Testis (tissue), 2 donors: ENCODE data around the gene DRC3.

Experiments
- POLR2A ChIP-seq: fragments of 450-650 bp; IDR thresholded peaks from one replicate; pipeline ENCODE4 v1.6.1; 2017; ENCODE audit warnings: antibody characterized with exemption, mild to moderate bottlenecking, moderate library complexity
- TF ChIP-seq, protein P1 (sequence below), 3 experiments: fragments of 450-650 bp in 2 of 3; fragments of 200-600 bp in 1 of 3; sonication (generic) in 1 of 3; IDR thresholded peaks; one replicate each; pipeline ENCODE4 v1.5.1; 2016 to 2019; ENCODE audit warnings: antibody characterized with exemption in 3 of 3, mild to moderate bottlenecking in 2 of 3, moderate library complexity in 1 of 3

- TF ChIP-seq, protein P1, sequence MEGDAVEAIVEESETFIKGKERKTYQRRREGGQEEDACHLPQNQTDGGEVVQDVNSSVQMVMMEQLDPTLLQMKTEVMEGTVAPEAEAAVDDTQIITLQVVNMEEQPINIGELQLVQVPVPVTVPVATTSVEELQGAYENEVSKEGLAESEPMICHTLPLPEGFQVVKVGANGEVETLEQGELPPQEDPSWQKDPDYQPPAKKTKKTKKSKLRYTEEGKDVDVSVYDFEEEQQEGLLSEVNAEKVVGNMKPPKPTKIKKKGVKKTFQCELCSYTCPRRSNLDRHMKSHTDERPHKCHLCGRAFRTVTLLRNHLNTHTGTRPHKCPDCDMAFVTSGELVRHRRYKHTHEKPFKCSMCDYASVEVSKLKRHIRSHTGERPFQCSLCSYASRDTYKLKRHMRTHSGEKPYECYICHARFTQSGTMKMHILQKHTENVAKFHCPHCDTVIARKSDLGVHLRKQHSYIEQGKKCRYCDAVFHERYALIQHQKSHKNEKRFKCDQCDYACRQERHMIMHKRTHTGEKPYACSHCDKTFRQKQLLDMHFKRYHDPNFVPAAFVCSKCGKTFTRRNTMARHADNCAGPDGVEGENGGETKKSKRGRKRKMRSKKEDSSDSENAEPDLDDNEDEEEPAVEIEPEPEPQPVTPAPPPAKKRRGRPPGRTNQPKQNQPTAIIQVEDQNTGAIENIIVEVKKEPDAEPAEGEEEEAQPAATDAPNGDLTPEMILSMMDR (IDR thresholded peaks at IDR 0.05), result no peak
- TF ChIP-seq POLR2A, result no peak
Measured at GRCh38 chr17:18005496-18005895, 32.8 kb downstream of the DRC3 start.
